Neural cell (in vitro differentiated cells): ENCODE data around the gene AK5. TPM values are rescaled to one million over a fixed set of nuclear protein-coding genes. Genes with fewer than 3 reads are reported as not detected.
"Not testable (repeated sequence)": the region's sequence is repeated elsewhere in the genome, so short reads cannot be mapped to it uniquely, and the experiment has no call there.

Source experiments
- H2AFZ ChIP-seq: fragments of 200-600, 300-800 bp; sonication (generic), shearing (Covaris generic); 2 replicates; pipeline ENCODE4 v1.6.0; 2014; ENCODE audit warnings: low read depth, mild to moderate bottlenecking, antibody characterized with exemption, low read length, moderate library complexity
- H3F3A ChIP-seq: fragments of 200-600 bp; shearing (Covaris generic); 2 replicates; pipeline ENCODE4 v1.6.1; 2016; ENCODE audit warnings: mild to moderate bottlenecking, moderate library complexity, mixed read lengths, antibody characterized with exemption, low read length; ENCODE audit not compliant: insufficient read depth, poor library complexity, severe bottlenecking
- H3K27ac ChIP-seq: fragments of 200-600, 300-800 bp; sonication (generic), shearing (Covaris generic); 2 replicates; pipeline ENCODE4 v1.5.1; 2014; ENCODE audit warnings: mild to moderate bottlenecking, low read length, moderate library complexity
- H3K27me3 ChIP-seq: fragments of 300-800, 200-600 bp; sonication (generic), shearing (Covaris generic); 2 replicates; pipeline ENCODE4 v1.6.0; 2014; ENCODE audit warnings: mild to moderate bottlenecking, low read depth, low read length, moderate library complexity; ENCODE audit not compliant: insufficient read depth
- H3K36me3 ChIP-seq: fragments of 300-800, 200-600 bp; sonication (generic), shearing (Covaris generic); 2 replicates; pipeline ENCODE4 v1.5.1; 2014; ENCODE audit warnings: mild to moderate bottlenecking, antibody characterized with exemption, low read length, moderate library complexity; ENCODE audit not compliant: insufficient read depth
- H3K4me2 ChIP-seq: fragments of 300-800, 200-600 bp; sonication (generic), shearing (Covaris generic); 2 replicates; pipeline ENCODE4 v1.6.0; 2014; ENCODE audit warnings: mild to moderate bottlenecking, low read length
- H3K4me3 ChIP-seq: fragments of 300-800, 200-600 bp; sonication (generic), shearing (Covaris generic); 2 replicates; pipeline ENCODE4 v1.5.1; 2014; ENCODE audit warnings: mild to moderate bottlenecking, low read length, moderate library complexity
- H3K79me2 ChIP-seq: fragments of 200-600 bp; shearing (Covaris generic); replicated peaks from 2 replicates; pipeline ENCODE4 v1.6.0; 2014; ENCODE audit warnings: mild to moderate bottlenecking, low read length, moderate library complexity; ENCODE audit not compliant: insufficient read depth
- H3K9ac ChIP-seq: fragments of 300-800, 200-600 bp; sonication (generic), shearing (Covaris generic); 2 replicates; pipeline ENCODE4 v1.6.1; 2016; ENCODE audit warnings: mild to moderate bottlenecking, low read length, mixed read lengths
- H3K9me2 ChIP-seq: fragments of 200-600 bp; shearing (Covaris generic); 2 replicates; pipeline ENCODE4 v1.6.1; 2016; ENCODE audit warnings: mild to moderate bottlenecking, low read length, mixed read lengths; ENCODE audit not compliant: insufficient read depth
- H3K9me3 ChIP-seq: fragments of 200-600, 300-800 bp; sonication (generic), shearing (Covaris generic); 2 replicates; pipeline ENCODE4 v1.6.1; 2016; ENCODE audit warnings: mild to moderate bottlenecking, mixed run types, low read length, moderate library complexity, mixed read lengths
- H4K20me1 ChIP-seq: fragments of 200-600 bp; shearing (Covaris generic); 2 replicates; pipeline ENCODE4 v1.6.1; 2016; ENCODE audit warnings: mild to moderate bottlenecking, mixed run types; ENCODE audit not compliant: insufficient read depth
- CTCF ChIP-seq: fragments of 450-650 bp; IDR thresholded peaks from 2 replicates; pipeline ENCODE4 v1.5.1; 2014; ENCODE audit warnings: antibody characterized with exemption, mild to moderate bottlenecking, moderate library complexity; ENCODE audit not compliant: poor library complexity, severe bottlenecking
- EP300 ChIP-seq: fragments of 450-650 bp; conservative IDR thresholded peaks from 2 replicates; pipeline ENCODE4 v1.6.1; 2014; ENCODE audit warnings: antibody characterized with exemption, mild to moderate bottlenecking, moderate library complexity; ENCODE audit not compliant: poor library complexity, severe bottlenecking
- EZH2 ChIP-seq: fragments of 200-600, 300-800 bp; shearing (Covaris generic), sonication (generic); IDR thresholded peaks from 2 replicates; pipeline ENCODE4 v1.6.1; 2014; ENCODE audit warnings: antibody characterized with exemption, low read length, borderline replicate concordance, mild to moderate bottlenecking; ENCODE audit not compliant: insufficient read depth, poor library complexity, severe bottlenecking
- MXI1 ChIP-seq: fragments of 450-650 bp; conservative IDR thresholded peaks from 2 replicates; pipeline ENCODE4 v1.6.1; 2014; ENCODE audit warnings: antibody characterized with exemption, mild to moderate bottlenecking; ENCODE audit not compliant: poor library complexity, severe bottlenecking
- POLR2AphosphoS5 ChIP-seq: IDR thresholded peaks from 2 replicates; pipeline ENCODE4 v1.6.1; 2012
- RAD21 ChIP-seq: fragments of 450-650 bp; conservative IDR thresholded peaks from 2 replicates; pipeline ENCODE4 v1.6.1; 2014; ENCODE audit warnings: antibody characterized with exemption, mild to moderate bottlenecking, moderate library complexity
- SMC3 ChIP-seq: fragments of 450-650 bp; conservative IDR thresholded peaks from 2 replicates; pipeline ENCODE4 v1.6.1; 2014; ENCODE audit warnings: antibody characterized with exemption, mild to moderate bottlenecking, moderate library complexity; ENCODE audit not compliant: poor library complexity
- TAF1 ChIP-seq: IDR thresholded peaks from 2 replicates; pipeline ENCODE4 v1.6.1; 2012; ENCODE audit warnings: low read depth
- polyA plus RNA-seq: library from polyadenylated mRNA; depleted of rRNA; stranded (reverse); fragments of >200 nt; gene quantifications from 2 replicates; pipeline ENCODE4 v1.2.3, GENCODE V29; 2014
- TF ChIP-seq, protein P1 (sequence below): IDR thresholded peaks from 2 replicates; pipeline ENCODE4 v1.6.1; 2012; ENCODE audit warnings: borderline replicate concordance

AK5 gene
- polyA plus RNA-seq, 1 donor from 2014 or later: 7.1 TPM

- no peak overlapping the region for H2AFZ ChIP-seq
- no peaks in the 10 kb centered on the region for H3F3A ChIP-seq
- no peaks in the 10 kb centered on the region for H4K20me1 ChIP-seq
- no peak for TF ChIP-seq CTCF
- no peak for TF ChIP-seq EZH2
- no peak for TF ChIP-seq RAD21
- TF ChIP-seq, protein P1, sequence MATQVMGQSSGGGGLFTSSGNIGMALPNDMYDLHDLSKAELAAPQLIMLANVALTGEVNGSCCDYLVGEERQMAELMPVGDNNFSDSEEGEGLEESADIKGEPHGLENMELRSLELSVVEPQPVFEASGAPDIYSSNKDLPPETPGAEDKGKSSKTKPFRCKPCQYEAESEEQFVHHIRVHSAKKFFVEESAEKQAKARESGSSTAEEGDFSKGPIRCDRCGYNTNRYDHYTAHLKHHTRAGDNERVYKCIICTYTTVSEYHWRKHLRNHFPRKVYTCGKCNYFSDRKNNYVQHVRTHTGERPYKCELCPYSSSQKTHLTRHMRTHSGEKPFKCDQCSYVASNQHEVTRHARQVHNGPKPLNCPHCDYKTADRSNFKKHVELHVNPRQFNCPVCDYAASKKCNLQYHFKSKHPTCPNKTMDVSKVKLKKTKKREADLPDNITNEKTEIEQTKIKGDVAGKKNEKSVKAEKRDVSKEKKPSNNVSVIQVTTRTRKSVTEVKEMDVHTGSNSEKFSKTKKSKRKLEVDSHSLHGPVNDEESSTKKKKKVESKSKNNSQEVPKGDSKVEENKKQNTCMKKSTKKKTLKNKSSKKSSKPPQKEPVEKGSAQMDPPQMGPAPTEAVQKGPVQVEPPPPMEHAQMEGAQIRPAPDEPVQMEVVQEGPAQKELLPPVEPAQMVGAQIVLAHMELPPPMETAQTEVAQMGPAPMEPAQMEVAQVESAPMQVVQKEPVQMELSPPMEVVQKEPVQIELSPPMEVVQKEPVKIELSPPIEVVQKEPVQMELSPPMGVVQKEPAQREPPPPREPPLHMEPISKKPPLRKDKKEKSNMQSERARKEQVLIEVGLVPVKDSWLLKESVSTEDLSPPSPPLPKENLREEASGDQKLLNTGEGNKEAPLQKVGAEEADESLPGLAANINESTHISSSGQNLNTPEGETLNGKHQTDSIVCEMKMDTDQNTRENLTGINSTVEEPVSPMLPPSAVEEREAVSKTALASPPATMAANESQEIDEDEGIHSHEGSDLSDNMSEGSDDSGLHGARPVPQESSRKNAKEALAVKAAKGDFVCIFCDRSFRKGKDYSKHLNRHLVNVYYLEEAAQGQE: no peak
- no peak for TF ChIP-seq TAF1
- no peak for TF ChIP-seq MXI1
- no peak for TF ChIP-seq SMC3
- no peak for TF ChIP-seq POLR2AphosphoS5
- no peak for TF ChIP-seq EP300
- H3K4me2 ChIP-seq: no peak overlapping the region
- H3K9me3 ChIP-seq: no peaks in the 10 kb centered on the region
- no peak overlapping the region for H3K9ac ChIP-seq
- H3K27me3 ChIP-seq: no peaks in the 10 kb centered on the region
- no peaks in the 10 kb centered on the region for H3K79me2 ChIP-seq
- H3K4me3 ChIP-seq: no peak overlapping the region
- H3K27ac ChIP-seq: no peak overlapping the region
- no peaks in the 10 kb centered on the region for H3K36me3 ChIP-seq
- H3K9me2 ChIP-seq: no peaks in the 10 kb centered on the region
Observed at GRCh38 chr1:77516106-77516505, 234.3 kb downstream of the AK5 start.

DNA sequence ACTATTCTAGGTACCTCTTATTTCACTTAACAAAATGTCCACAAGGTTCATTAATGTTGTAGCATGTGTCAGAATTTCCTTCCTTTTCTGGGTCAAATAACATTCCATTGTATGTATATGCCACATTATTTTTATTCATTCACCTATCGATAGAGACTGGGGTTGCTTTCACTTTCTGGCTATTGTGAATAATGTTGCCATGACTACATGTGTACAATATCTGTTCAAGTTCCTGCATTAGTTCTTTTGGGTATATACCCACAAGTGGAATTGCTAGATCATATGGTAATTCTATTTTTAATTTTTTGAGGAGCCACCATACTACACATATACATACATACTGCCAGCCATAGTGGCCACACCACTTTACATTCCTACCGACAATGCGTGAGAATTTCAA is 242.2 kb downstream of the AK5 start:
- Histone ChIP-seq H2AFZ (no peak overlapping the region), H3K27me3 (no peaks in the 10 kb centered on the region), H4K20me1 (no peaks in the 10 kb centered on the region), H3K79me2 (no peaks in the 10 kb centered on the region), H3K27ac (no peak overlapping the region), H3K36me3 (no peaks in the 10 kb centered on the region), H3K9ac (no peak overlapping the region), H3K9me2 (no peaks in the 10 kb centered on the region), H3K4me2 (no peak overlapping the region), H3K9me3 (no peaks in the 10 kb centered on the region), H3F3A (no peaks in the 10 kb centered on the region), H3K4me3 (no peak overlapping the region)
- no peak for TF ChIP-seq RAD21
- TF ChIP-seq MXI1: no peak
- TF ChIP-seq SMC3: no peak
- no peak for TF ChIP-seq TAF1
- TF ChIP-seq CTCF: no peak
- TF ChIP-seq POLR2AphosphoS5: no peak
- TF ChIP-seq, protein P1: no peak
- TF ChIP-seq EZH2: no peak
- TF ChIP-seq EP300: no peak

DNA sequence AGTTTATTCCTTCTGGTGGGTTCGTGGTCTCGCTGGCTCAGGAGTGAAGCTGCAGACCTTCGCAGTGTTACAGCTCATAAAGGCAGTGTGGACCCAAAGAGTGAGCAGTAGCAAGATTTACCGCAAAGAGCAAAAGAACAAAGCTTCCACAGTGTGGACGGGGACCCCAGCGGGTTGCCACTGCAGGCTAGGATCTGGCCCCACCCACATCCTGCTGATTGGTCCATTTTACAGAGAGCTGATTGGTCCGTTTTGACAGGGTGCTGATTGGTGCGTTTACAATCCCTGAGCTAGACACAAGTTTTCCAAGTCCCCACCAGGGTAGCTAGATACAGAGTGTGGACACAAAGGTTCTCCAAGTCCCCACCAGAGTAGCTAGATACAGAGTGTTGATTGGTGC is 249.3 kb downstream of the AK5 start:
- H3K4me2 ChIP-seq, H3K9me3 ChIP-seq, H3K27me3 ChIP-seq, H3K79me2 ChIP-seq, H2AFZ ChIP-seq, H3K4me3 ChIP-seq, H3K27ac ChIP-seq, H3K9ac ChIP-seq, H3F3A ChIP-seq, H3K9me2 ChIP-seq, H4K20me1 ChIP-seq, H3K36me3 ChIP-seq: not testable (repeated sequence)
